HepG2 (cell line): ENCODE measurements around the gene ANAPC2. TPM values are rescaled to one million over a fixed set of nuclear protein-coding genes. Genes with fewer than 3 reads are reported as not detected.
A peak's percentile ranks its signal among the peaks of the same experiment; 100 is the strongest.

Experiments used
- GFI1 ChIP-seq: sonication (generic); formaldehyde crosslinking; IDR thresholded peaks from 2 replicates; pipeline ENCODE4 v1.5.0; 2020; ENCODE audit warnings: missing genetic modification reagents, mild to moderate bottlenecking, borderline replicate concordance
- HNRNPUL1 ChIP-seq: fragments of 200-400 bp; formaldehyde crosslinking; IDR thresholded peaks from 2 replicates; pipeline ENCODE4 v1.6.1; 2017; ENCODE audit warnings: low read depth, mild to moderate bottlenecking, low read length, moderate library complexity
- TFE3 ChIP-seq: IDR thresholded peaks from 2 replicates; pipeline ENCODE4 v1.6.1; 2016
- ZC3H13 ChIP-seq: sonication (generic); formaldehyde crosslinking; IDR thresholded peaks from 2 replicates; pipeline ENCODE4 v1.8.1; 2023; ENCODE audit warnings: mild to moderate bottlenecking, missing genetic modification reagents, moderate library complexity
- ZFAT ChIP-seq: sonication (generic); formaldehyde crosslinking; conservative IDR thresholded peaks from 2 replicates; pipeline ENCODE4 v1.8.1; 2023; ENCODE audit warnings: missing genetic modification reagents, inconsistent platforms
- ZNF644 ChIP-seq: IDR thresholded peaks from 2 replicates; pipeline ENCODE4 v1.6.1; 2016; ENCODE audit warnings: low read depth
- polyA plus RNA-seq, 8 experiments: library from polyadenylated mRNA; depleted of rRNA in 3 of 8; stranded (reverse) in 7 of 8; unstranded in 1 of 8; fragments of >200 nt; fragmentation: Illumina TruSeq in 4 of 8; extraction: Trizol in 4 of 8; gene quantifications; 2 replicates each; pipeline versions ENCODE4 v1.2.1 to v1.2.3, GENCODE V29; 2011 to 2016; ENCODE audit warnings: low read depth in 4 of 8, missing spikeins in 1 of 8, mixed read lengths in 1 of 8; ENCODE audit not compliant: insufficient read depth in 1 of 8
- total RNA-seq, 5 experiments: library from RNA; depleted of rRNA; stranded (reverse); fragments of >200 nt; fragmentation: Illumina TruSeq; extraction: Trizol; gene quantifications; 2 replicates each; pipeline ENCODE4 v1.2.3, GENCODE V29; 2016; ENCODE audit warnings: low read depth in 1 of 5
- TF ChIP-seq, protein P1 (sequence below): sonication (generic); formaldehyde crosslinking; conservative IDR thresholded peaks from 2 replicates; pipeline ENCODE4 v1.4.0; 2020; ENCODE audit warnings: mild to moderate bottlenecking, missing genetic modification reagents, moderate library complexity
- TF ChIP-seq, protein P2 (sequence below): sonication (generic); formaldehyde crosslinking; IDR thresholded peaks from 2 replicates; pipeline ENCODE4 v1.5.0; 2020; ENCODE audit warnings: mild to moderate bottlenecking, missing genetic modification reagents

ANAPC2 gene
- total and polyA plus RNA-seq, 2 of the 13 experiments (the other 11 are each of a cell fraction or from before 2014, with no cell fraction given): 12.3 to 15.4 TPM

DNA sequence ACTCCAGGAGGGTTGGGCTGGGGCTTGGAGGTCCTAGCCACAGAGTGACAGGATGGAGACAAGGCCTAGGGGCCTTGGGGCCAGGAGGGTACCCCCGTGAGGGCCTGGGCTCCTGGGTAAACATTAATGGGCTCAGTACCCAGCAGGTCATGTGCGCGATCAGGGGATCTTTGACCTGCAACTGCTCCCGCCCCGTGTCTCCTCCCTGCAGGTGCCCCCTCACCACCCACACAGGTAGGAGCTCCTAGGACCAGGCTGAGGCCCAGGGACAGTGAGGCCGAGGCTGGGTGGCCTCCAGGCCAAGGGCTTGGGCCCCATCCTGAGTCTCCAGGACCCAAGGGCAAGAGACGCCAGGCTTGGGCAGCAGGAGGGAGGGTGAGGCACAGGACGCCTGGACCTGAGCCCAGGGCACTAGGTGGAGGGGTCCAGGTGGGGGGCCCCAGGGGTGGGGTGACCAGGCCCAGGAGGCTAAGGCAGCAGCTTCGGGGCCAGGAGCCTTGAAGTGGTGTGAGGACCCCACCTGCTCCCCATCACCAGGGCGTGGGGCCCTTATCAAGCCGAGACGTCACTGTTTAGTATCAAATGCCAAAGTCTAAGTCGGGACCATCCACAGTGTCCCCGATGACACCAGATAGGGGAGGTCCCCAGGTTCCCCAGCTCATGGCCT lies 42.5 kb upstream of the ANAPC2 start, which contains the start of gene SLC34A3 (continued):
- TF ChIP-seq, protein P1, sequence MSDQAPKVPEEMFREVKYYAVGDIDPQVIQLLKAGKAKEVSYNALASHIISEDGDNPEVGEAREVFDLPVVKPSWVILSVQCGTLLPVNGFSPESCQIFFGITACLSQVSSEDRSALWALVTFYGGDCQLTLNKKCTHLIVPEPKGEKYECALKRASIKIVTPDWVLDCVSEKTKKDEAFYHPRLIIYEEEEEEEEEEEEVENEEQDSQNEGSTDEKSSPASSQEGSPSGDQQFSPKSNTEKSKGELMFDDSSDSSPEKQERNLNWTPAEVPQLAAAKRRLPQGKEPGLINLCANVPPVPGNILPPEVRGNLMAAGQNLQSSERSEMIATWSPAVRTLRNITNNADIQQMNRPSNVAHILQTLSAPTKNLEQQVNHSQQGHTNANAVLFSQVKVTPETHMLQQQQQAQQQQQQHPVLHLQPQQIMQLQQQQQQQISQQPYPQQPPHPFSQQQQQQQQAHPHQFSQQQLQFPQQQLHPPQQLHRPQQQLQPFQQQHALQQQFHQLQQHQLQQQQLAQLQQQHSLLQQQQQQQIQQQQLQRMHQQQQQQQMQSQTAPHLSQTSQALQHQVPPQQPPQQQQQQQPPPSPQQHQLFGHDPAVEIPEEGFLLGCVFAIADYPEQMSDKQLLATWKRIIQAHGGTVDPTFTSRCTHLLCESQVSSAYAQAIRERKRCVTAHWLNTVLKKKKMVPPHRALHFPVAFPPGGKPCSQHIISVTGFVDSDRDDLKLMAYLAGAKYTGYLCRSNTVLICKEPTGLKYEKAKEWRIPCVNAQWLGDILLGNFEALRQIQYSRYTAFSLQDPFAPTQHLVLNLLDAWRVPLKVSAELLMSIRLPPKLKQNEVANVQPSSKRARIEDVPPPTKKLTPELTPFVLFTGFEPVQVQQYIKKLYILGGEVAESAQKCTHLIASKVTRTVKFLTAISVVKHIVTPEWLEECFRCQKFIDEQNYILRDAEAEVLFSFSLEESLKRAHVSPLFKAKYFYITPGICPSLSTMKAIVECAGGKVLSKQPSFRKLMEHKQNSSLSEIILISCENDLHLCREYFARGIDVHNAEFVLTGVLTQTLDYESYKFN (CRISPR knock-in tag): peak; percentile 7; the same call in 1 of the 2 replicates
- TF ChIP-seq ZFAT (CRISPR knock-in tag) (no peak), TFE3 (CRISPR knock-in tag) (peak; percentile 39; the same call in 1 of the 2 replicates), ZNF644 (CRISPR knock-in tag) (no peak), HNRNPUL1 (no peak), ZC3H13 (no peak; the same call in 1 of the 2 replicates), GFI1 (CRISPR knock-in tag) (no peak)
- TF ChIP-seq, protein P2, sequence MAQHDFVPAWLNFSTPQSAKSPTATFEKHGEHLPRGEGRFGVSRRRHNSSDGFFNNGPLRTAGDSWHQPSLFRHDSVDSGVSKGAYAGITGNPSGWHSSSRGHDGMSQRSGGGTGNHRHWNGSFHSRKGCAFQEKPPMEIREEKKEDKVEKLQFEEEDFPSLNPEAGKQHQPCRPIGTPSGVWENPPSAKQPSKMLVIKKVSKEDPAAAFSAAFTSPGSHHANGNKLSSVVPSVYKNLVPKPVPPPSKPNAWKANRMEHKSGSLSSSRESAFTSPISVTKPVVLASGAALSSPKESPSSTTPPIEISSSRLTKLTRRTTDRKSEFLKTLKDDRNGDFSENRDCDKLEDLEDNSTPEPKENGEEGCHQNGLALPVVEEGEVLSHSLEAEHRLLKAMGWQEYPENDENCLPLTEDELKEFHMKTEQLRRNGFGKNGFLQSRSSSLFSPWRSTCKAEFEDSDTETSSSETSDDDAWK: no peak
